Measurements from ENCODE around the gene GSTT2B. TPM values are rescaled to one million over a fixed set of nuclear protein-coding genes. Genes with fewer than 3 reads are reported as not detected.
A peak's percentile ranks its signal among the peaks of the same experiment; 100 is the strongest.

Gene GSTT2B
- total RNA-seq, 1 donor from 2014 or later, result 4.8 TPM

DNA sequence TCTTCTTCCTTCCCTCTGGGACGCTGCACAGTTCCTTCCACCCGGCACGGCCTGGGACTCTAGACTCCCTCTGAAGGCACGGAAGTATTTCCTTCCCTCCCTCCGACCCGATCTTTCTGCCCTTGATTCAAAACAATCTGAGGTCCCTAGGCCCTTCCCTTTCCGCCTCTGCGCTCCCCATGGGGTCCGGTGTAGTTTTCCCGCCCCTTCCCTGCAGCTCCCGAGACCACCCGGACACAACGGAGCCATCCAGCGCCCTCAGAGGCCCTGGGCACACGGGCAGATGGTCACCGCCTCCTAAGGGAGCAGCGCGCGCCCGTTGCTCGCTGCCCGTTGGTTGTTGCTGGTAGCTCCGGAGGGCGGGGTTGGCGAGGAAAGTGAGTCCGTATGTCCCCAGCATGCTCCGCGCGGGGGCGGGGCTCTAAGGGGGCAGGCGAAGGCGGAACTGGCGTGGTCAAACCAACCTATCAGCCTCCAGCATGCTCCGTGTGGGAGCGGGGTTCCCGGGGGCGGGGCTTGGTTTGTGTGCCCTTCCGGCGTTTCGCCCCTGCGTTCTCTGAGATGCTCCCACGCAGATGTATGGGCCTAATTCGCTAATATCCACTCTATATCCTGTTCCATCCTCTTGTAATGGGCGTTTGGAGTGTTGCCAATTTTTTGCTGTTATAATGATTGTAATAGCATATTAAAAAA is 47.2 kb downstream of the GSTT2B start:
- Mint-ChIP-seq H3K27ac (peak overlapping the region; percentile 96), H3K36me3 (ENCODE audit: insufficient read depth) (peaks cover 1% of the 10 kb centered on the region), H3K4me1 (ENCODE audit: low read depth) (peaks cover 18% of the 10 kb centered on the region), H3K9me3 (ENCODE audit: low read depth) (no peaks in the 10 kb centered on the region), H3K4me3 (ENCODE audit: low read depth) (peak overlapping the region; percentile 83), H3K27me3 (no peaks in the 10 kb centered on the region)
- TF ChIP-seq, protein P1, sequence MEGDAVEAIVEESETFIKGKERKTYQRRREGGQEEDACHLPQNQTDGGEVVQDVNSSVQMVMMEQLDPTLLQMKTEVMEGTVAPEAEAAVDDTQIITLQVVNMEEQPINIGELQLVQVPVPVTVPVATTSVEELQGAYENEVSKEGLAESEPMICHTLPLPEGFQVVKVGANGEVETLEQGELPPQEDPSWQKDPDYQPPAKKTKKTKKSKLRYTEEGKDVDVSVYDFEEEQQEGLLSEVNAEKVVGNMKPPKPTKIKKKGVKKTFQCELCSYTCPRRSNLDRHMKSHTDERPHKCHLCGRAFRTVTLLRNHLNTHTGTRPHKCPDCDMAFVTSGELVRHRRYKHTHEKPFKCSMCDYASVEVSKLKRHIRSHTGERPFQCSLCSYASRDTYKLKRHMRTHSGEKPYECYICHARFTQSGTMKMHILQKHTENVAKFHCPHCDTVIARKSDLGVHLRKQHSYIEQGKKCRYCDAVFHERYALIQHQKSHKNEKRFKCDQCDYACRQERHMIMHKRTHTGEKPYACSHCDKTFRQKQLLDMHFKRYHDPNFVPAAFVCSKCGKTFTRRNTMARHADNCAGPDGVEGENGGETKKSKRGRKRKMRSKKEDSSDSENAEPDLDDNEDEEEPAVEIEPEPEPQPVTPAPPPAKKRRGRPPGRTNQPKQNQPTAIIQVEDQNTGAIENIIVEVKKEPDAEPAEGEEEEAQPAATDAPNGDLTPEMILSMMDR (IDR thresholded peaks at IDR 0.05; ENCODE audit: unreplicated experiment), result no peak
- DNase-seq (ENCODE audit: low spot score, unreplicated experiment), result peak; percentile 98

DNA sequence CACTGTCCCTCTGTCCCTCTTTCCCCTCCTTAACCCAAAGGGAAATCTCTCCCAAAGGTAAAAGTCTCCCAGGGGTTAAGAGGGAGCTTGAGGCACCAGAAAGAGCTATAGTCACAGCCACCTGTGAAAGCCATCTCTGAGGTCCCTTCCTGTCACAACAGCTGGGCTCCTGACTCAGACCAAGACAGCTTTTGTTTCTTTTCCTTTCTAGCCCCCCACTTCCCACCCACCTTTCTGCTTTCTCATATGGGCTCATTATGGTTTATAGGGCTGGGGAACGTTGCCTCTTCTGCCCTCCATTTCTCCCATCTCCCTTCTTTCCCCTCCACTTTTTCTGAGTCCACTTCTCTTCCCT is 47.7 kb downstream of the GSTT2B start:
- Mint-ChIP-seq H3K4me3 (ENCODE audit: low read depth) (peak overlapping the region; percentile 83), H3K4me1 (ENCODE audit: low read depth) (peaks cover 20% of the 10 kb centered on the region), H3K27ac (peak overlapping the region; percentile 96), H3K9me3 (ENCODE audit: low read depth) (no peaks in the 10 kb centered on the region), H3K36me3 (ENCODE audit: insufficient read depth) (peaks cover 1% of the 10 kb centered on the region), H3K27me3 (no peaks in the 10 kb centered on the region)
- no peak for DNase-seq (ENCODE audit: low spot score, unreplicated experiment)
- TF ChIP-seq, protein P1 (IDR thresholded peaks at IDR 0.05; ENCODE audit: unreplicated experiment), result no peak

DNA sequence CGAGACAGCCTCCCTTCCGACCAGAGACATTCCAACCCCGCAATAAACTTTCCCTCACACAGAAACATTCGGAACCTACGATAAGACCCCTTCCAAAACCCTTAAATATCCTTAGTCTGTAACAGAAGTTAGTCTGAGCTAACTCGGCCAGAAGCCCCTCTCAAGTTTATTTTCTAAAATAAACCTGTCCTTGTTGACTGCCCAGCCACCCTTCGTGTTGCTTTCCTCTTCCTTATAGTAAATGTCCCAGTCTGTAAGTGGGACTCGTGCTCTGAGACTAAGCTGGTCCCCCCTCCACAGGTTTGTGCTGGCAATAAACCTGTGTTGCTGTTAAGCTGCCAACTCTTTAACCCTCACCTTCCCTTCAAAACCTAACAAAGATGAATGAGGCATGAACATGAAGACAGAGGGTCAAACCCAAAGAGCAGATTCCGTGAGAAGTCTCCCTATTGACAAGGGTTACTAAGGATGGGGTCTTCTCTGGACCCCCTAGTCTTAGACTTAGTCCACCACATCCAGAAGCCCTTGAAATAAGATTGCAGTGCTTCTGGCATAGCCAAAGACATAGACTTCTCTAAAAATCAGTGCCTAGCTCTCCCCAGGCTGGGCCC is 48.6 kb downstream of the GSTT2B start:
- Mint-ChIP-seq H3K27me3 (no peaks in the 10 kb centered on the region), H3K36me3 (ENCODE audit: insufficient read depth) (peaks cover 1% of the 10 kb centered on the region), H3K4me3 (ENCODE audit: low read depth) (peak overlapping the region; percentile 34), H3K27ac (peak overlapping the region; percentile 67), H3K4me1 (ENCODE audit: low read depth) (peaks cover 20% of the 10 kb centered on the region), H3K9me3 (ENCODE audit: low read depth) (no peaks in the 10 kb centered on the region)
- TF ChIP-seq, protein P1 (IDR thresholded peaks at IDR 0.05; ENCODE audit: unreplicated experiment), result no peak
- no peak for DNase-seq (ENCODE audit: low spot score, unreplicated experiment)

DNA sequence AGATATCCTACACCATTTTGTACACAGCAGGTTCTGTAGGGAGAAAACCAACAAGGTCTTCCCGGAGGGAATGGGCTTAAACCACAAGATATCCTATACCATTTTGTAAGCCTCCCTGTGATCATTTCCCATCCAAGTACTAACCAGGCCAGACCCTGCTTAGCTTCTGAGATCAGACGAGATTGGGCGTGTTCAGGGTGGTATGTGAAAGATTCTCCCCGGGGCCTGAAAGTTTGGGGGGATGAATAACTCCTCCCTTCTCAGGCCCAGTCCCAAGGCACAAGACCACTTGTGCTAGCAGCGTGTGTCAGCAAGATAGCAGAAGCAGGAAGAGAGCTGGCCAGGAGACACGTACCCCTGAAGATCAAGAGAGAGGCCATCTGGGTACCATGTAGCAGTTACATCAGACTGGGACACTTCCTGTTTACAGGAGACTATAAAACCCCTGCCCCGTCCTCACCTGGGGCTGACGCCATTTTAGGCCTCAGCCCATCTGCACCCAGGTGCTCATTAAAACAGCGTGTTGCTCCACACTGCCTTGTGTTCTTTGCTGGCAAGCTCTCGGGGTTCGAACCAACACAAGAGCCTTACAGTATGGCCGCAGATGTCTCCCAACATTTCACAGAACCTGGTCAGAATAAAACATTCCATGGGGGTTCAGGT is 49.5 kb downstream of the GSTT2B start:
- H3K4me3 Mint-ChIP-seq (ENCODE audit: low read depth), result no peak overlapping the region
- peak overlapping the region; percentile 76 for H3K27ac Mint-ChIP-seq
- peaks cover 1% of the 10 kb centered on the region for H3K36me3 Mint-ChIP-seq (ENCODE audit: insufficient read depth)
- no peaks in the 10 kb centered on the region for H3K9me3 Mint-ChIP-seq (ENCODE audit: low read depth)
- peaks cover 21% of the 10 kb centered on the region for H3K4me1 Mint-ChIP-seq (ENCODE audit: low read depth)
- TF ChIP-seq, protein P1 (IDR thresholded peaks at IDR 0.05; ENCODE audit: unreplicated experiment), result no peak
- no peak for DNase-seq (ENCODE audit: low spot score, unreplicated experiment)
- no peaks in the 10 kb centered on the region for H3K27me3 Mint-ChIP-seq

DNA sequence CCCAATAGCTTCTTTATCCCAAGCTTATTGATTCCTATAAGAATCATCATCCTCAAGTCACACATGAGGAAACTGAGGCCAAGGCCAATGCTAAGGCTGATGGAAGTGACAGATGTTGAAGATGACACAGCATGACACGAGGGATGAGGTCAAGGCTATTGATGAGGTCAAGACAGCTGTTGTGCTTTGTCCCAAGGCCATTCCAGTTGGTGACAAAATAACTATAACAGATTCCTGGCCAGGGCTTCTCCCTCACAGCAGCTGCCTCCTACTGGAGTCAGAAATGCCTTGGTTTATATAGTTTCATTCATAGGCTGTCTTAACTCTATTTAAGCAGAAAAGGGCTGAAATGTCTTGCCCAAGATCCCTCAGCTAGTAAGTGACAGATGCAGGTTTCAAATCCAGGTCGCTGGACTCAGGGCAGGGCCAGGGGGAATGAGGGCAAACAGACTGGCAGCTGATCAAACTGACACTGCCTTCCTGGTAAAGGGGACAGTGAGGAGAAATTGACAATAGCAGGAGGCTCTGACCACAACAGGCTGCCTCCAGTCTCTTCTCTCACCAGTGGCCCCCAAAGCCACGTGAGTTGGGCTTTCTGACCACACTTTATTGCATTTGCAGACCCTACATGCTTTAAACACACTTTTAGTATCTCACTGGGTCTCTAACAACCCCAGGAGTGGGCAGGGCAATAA is 50.4 kb downstream of the GSTT2B start:
- DNase-seq (ENCODE audit: low spot score, unreplicated experiment), result no peak
- Mint-ChIP-seq H3K36me3 (ENCODE audit: insufficient read depth) (peaks cover 1% of the 10 kb centered on the region), H3K9me3 (ENCODE audit: low read depth) (no peaks in the 10 kb centered on the region), H3K27ac (peak overlapping the region; percentile 80), H3K4me3 (ENCODE audit: low read depth) (no peak overlapping the region), H3K4me1 (ENCODE audit: low read depth) (peaks cover 21% of the 10 kb centered on the region), H3K27me3 (no peaks in the 10 kb centered on the region)
- TF ChIP-seq, protein P1 (IDR thresholded peaks at IDR 0.05; ENCODE audit: unreplicated experiment), result no peak

Data from progenitor cell of endocrine pancreas (in vitro differentiated cells).